HG02885 (cell line): ENCODE measurements around the gene OVAAL.

Experiments used
- ATAC-seq: cut with Tn5 transposase; IDR thresholded peaks from one replicate; pipeline ENCODE4 v1.9.1; 2021; ENCODE audit warnings: mild to moderate bottlenecking; ENCODE audit not compliant: unreplicated experiment, poor library complexity

The OVAAL gene

GRCh38 chr1:180567654-180568053 lies 8.9 kb downstream of the OVAAL start:
- no peak for ATAC-seq

- ATAC-seq = no peak
Measured at GRCh38 chr1:180568184-180568583, 9.4 kb downstream of the OVAAL start.

- ATAC-seq = no peak
Measured at GRCh38 chr1:180571060-180571831, 12.5 kb downstream of the OVAAL start.

GRCh38 chr1:180571832-180572636 lies 13.3 kb downstream of the OVAAL start:
- no peak for ATAC-seq

GRCh38 chr1:180572760-180573159 lies 14.0 kb downstream of the OVAAL start:
- ATAC-seq = no peak

- ATAC-seq = no peak
Measured at GRCh38 chr1:180574031-180574713, 15.4 kb downstream of the OVAAL start.

- no peak for ATAC-seq
Measured at GRCh38 chr1:180577361-180577760, 18.6 kb downstream of the OVAAL start.

- ATAC-seq = no peak
Measured at GRCh38 chr1:180579961-180580611, 21.3 kb downstream of the OVAAL start.

GRCh38 chr1:180581635-180582039 lies 22.9 kb downstream of the OVAAL start:
- ATAC-seq = no peak

- ATAC-seq = no peak
Measured at GRCh38 chr1:180584869-180585268, 26.1 kb downstream of the OVAAL start.

- no peak for ATAC-seq
Measured at GRCh38 chr1:180585994-180586359, 27.2 kb downstream of the OVAAL start.

- no peak for ATAC-seq
Measured at GRCh38 chr1:180586671-180587155, 27.9 kb downstream of the OVAAL start.

- no peak for ATAC-seq
Measured at GRCh38 chr1:180588121-180588520, 29.4 kb downstream of the OVAAL start.

GRCh38 chr1:180590889-180591288 lies 32.1 kb downstream of the OVAAL start:
- ATAC-seq = no peak

GRCh38 chr1:180593382-180593781 lies 34.6 kb downstream of the OVAAL start:
- ATAC-seq = no peak

- ATAC-seq = no peak
Measured at GRCh38 chr1:180594723-180595122, 36.0 kb downstream of the OVAAL start.

- no peak for ATAC-seq
Measured at GRCh38 chr1:180595966-180596365, 37.2 kb downstream of the OVAAL start.

GRCh38 chr1:180597520-180597919 lies 38.8 kb downstream of the OVAAL start:
- ATAC-seq = no peak

- no peak for ATAC-seq
Measured at GRCh38 chr1:180598333-180598974, 39.7 kb downstream of the OVAAL start.

GRCh38 chr1:180600343-180600742 lies 41.6 kb downstream of the OVAAL start:
- no peak for ATAC-seq
